ENCODE measurements around the gene PCDHA5. TPM values are rescaled to one million over a fixed set of nuclear protein-coding genes. Genes with fewer than 3 reads are reported as not detected.

Gene PCDHA5
- total and polyA plus RNA-seq, 10 of the 15 experiments (the other 5 are each of a cell fraction or from before 2014, with no cell fraction given): under 0.01 TPM; not detected in 9

GRCh38 chr5:140869555-140869886 is 48.1 kb downstream of the PCDHA5 start:
- intact Hi-C loops (cut with micrococcal nuclease; ENCODE audit: unreplicated experiment): no loop called here
- CTCF ChIA-PET: interaction anchor here (0.6 to 0.9 kb wide), 3 partner anchors 9 to 680 kb away, joined by 3 to 4 read pairs (median 4); no protein-coding TSS in a partner anchor
- no peaks in the 10 kb centered on the region for H4K20me1 ChIP-seq (ENCODE audit: control insufficient read depth, insufficient read depth)

DNA sequence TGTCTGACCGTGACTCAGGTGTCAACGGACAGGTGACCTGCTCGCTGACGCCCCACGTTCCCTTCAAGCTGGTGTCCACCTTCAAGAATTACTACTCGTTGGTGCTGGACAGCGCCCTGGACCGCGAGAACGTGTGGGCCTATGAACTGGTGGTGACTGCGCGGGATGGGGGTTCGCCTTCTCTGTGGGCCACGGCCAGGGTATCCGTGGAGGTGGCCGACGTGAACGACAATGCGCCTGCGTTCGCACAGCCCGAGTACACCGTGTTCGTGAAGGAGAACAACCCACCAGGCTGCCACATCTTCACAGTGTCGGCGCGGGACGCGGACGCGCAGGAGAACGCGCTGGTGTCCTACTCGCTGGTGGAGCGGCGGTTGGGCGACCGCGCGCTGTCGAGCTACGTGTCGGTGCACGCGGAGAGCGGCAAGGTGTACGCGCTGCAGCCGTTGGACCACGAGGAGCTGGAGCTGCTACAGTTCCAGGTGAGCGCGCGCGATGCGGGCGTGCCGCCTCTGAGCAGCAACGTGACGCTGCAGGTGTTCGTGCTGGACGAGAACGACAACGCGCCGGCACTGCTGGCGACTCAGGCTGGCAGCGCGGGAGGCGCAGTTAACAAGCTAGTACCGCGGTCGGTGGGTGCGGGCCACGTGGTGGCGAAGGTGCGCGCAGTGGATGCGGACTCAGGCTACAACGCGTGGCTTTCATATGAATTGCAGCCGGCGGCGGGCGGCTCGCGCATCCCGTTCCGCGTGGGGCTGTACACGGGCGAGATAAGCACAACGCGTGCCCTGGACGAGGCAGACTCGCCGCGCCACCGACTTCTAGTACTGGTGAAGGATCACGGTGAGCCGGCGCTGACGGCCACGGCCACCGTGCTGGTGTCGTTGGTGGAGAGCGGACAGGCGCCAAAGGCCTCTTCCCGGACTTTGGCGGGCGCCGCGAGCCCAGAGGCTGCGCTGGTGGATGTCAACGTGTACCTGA is 49.1 kb downstream of the PCDHA5 start:
- POLR2A ChIA-PET: no interaction called here
- BruUV-seq (replicated peaks): no TSS peak
- no peak overlapping the region for H3K27ac ChIP-seq (ENCODE audit: control insufficient read depth, insufficient read depth)
- 88% methylated on average over 111 of the region's 114 CpGs for WGBS (ENCODE audit: insufficient coverage, insufficient replicate concordance, low lambda C conversion rate, missing lambda C conversion rate)
- H3K36me3 ChIP-seq (ENCODE audit: control insufficient read depth in 2 of 2, insufficient read depth in 2 of 2, low read length in 1 of 2): no peaks in the 10 kb centered on the region
- H3K27me3 ChIP-seq (replicated peaks in 1 of 2; ENCODE audit: control insufficient read depth in 2 of 2, insufficient read depth in 2 of 2, low read length in 1 of 2): no peaks in the 10 kb centered on the region
- no peak overlapping the region for H2AFZ ChIP-seq (ENCODE audit: control insufficient read depth, low read depth, low read length)
- H3K9me3 ChIP-seq (replicated peaks; ENCODE audit: control insufficient read depth, insufficient read depth, low read length): no peaks in the 10 kb centered on the region; the same call in 1 of the 3 replicates
- RAD21 ChIA-PET (ENCODE audit: unreplicated experiment): no interaction called here
- H4K20me1 ChIP-seq (ENCODE audit: control insufficient read depth, insufficient read depth): no peaks in the 10 kb centered on the region
- H3K9ac ChIP-seq (ENCODE audit: control insufficient read depth, insufficient read depth, low read length): no peak overlapping the region
- ATAC-seq (no peak), DNase-seq (ENCODE audit: low read depth, low spot score) (no peak), FAIRE-seq (no peak)
- CTCF ChIA-PET: no interaction called here
- in situ Hi-C loops (cut with MboI) (no loop called here), intact Hi-C loops (cut with micrococcal nuclease; ENCODE audit: unreplicated experiment) (no loop called here)
- H3K4me3 ChIP-seq: no peak overlapping the region
- no peaks in the 10 kb centered on the region for H3K79me2 ChIP-seq (ENCODE audit: control insufficient read depth, insufficient read depth, low read length)
- SMC1A ChIA-PET (ENCODE audit: uncharacterized antibody, unreplicated experiment): no interaction called here
- H3K4me2 ChIP-seq (ENCODE audit: control insufficient read depth, insufficient read depth): no peak overlapping the region
- H3K4me1 ChIP-seq (ENCODE audit: control insufficient read depth, insufficient read depth, low read length): no peaks in the 10 kb centered on the region
- TF ChIP-seq SMC3 (IDR thresholded peaks at IDR 0.05; ENCODE audit: borderline replicate concordance, low read length) (no peak), BACH1 (IDR thresholded peaks at IDR 0.05; ENCODE audit: borderline replicate concordance) (no peak), ESRRA (IDR thresholded peaks at IDR 0.05; ENCODE audit: low read length) (no peak), TARDBP (IDR thresholded peaks at IDR 0.05; ENCODE audit: borderline replicate concordance) (no peak), ZBTB33 (IDR thresholded peaks at IDR 0.05) (no peak), NFYA (IDR thresholded peaks at IDR 0.05; ENCODE audit: borderline replicate concordance, low read depth, low read length) (no peak), ASH2L (IDR thresholded peaks at IDR 0.05; ENCODE audit: borderline replicate concordance, low read depth) (no peak), CTCF (IDR thresholded peaks at IDR 0.05 in 2 of 3, conservative IDR thresholded peaks at IDR 0.05 in 1 of 3; ENCODE audit: control insufficient read depth in 2 of 3, extremely low read depth in 1 of 3, insufficient read depth in 1 of 3, low read depth in 3 of 3, low read length in 3 of 3) (no peak), BMI1 (IDR thresholded peaks at IDR 0.05; ENCODE audit: borderline replicate concordance) (no peak), TCF12 (IDR thresholded peaks at IDR 0.05; ENCODE audit: low read depth, low read length) (no peak), CBX5 (IDR thresholded peaks at IDR 0.05; ENCODE audit: low read depth) (no peak), SREBF1 (IDR thresholded peaks at IDR 0.05; ENCODE audit: low read length) (no peak)

More at GRCh38 chr5:140869555-140869886, 48.1 kb downstream of the PCDHA5 start:
- Histone ChIP-seq H3K4me1 (ENCODE audit: control insufficient read depth, insufficient read depth, low read length) (no peaks in the 10 kb centered on the region), H3K9me3 (replicated peaks; ENCODE audit: control insufficient read depth, insufficient read depth, low read length) (no peaks in the 10 kb centered on the region; the same call in 1 of the 3 replicates), H3K4me3 (no peak overlapping the region), H2AFZ (ENCODE audit: control insufficient read depth, low read depth, low read length) (no peak overlapping the region), H3K9ac (ENCODE audit: control insufficient read depth, insufficient read depth, low read length) (no peak overlapping the region), H3K36me3 (ENCODE audit: control insufficient read depth in 2 of 2, insufficient read depth in 2 of 2, low read length in 1 of 2) (no peaks in the 10 kb centered on the region), H3K27ac (ENCODE audit: control insufficient read depth, insufficient read depth) (no peak overlapping the region), H3K4me2 (ENCODE audit: control insufficient read depth, insufficient read depth) (no peak overlapping the region), H3K79me2 (ENCODE audit: control insufficient read depth, insufficient read depth, low read length) (no peaks in the 10 kb centered on the region), H3K27me3 (replicated peaks in 1 of 2; ENCODE audit: control insufficient read depth in 2 of 2, insufficient read depth in 2 of 2, low read length in 1 of 2) (no peaks in the 10 kb centered on the region)
- SMC1A ChIA-PET (ENCODE audit: uncharacterized antibody, unreplicated experiment): no interaction called here
- DNase-seq (ENCODE audit: low read depth, low spot score) (no peak), ATAC-seq (no peak), FAIRE-seq (no peak)
- in situ Hi-C loops (cut with MboI): no loop called here
- RAD21 ChIA-PET (ENCODE audit: unreplicated experiment): no interaction called here
- no peak for TF ChIP-seq RCOR1 (conservative IDR thresholded peaks at IDR 0.05; ENCODE audit: low read depth, low read length)
- TF ChIP-seq MTA3 (IDR thresholded peaks at IDR 0.05; ENCODE audit: borderline replicate concordance, low read length): no peak
- POLR2A ChIA-PET: no interaction called here
- BruUV-seq (replicated peaks): no TSS peak
- WGBS (ENCODE audit: insufficient coverage, insufficient replicate concordance, low lambda C conversion rate, missing lambda C conversion rate): 84% methylated on average over 5 of the region's 5 CpGs
